K562 (cell line): ENCODE data around the gene U2SURP.
A peak's percentile ranks its signal among the peaks of the same experiment; 100 is the strongest.

ENCODE experiments used
- MAX ChIP-seq: sonication (generic); formaldehyde crosslinking; IDR thresholded peaks from 2 replicates; pipeline ENCODE4 v1.9.0; 2022; ENCODE audit warnings: mild to moderate bottlenecking, missing genetic modification reagents
- SREBF2 ChIP-seq: sonication (generic); formaldehyde crosslinking; IDR thresholded peaks from 2 replicates; pipeline ENCODE4 v1.4.0; 2020; ENCODE audit warnings: mild to moderate bottlenecking, missing genetic modification reagents
- TCF7L2 ChIP-seq: fragments of 150-350 bp; IDR thresholded peaks from 2 replicates; pipeline ENCODE4 v1.6.1; 2016; ENCODE audit warnings: low read depth, mild to moderate bottlenecking, low read length, moderate library complexity
- TF ChIP-seq, protein P1 (sequence below), 3 experiments: IDR thresholded peaks in 2 of 3; conservative IDR thresholded peaks in 1 of 3; 2 replicates each; pipeline ENCODE4 v1.5.1; 2011 to 2012; ENCODE audit warnings: low read length in 3 of 3, mild to moderate bottlenecking in 3 of 3, control low read depth in 2 of 3, improper control_type of control experiment in 1 of 3, inconsistent platforms in 1 of 3, low read depth in 1 of 3, mixed read lengths in 1 of 3, moderate library complexity in 1 of 3; ENCODE audit not compliant: insufficient read depth in 2 of 3
- TF ChIP-seq, protein P2 (sequence below): fragments of 250-450 bp; sonication (Bioruptor Pico); IDR thresholded peaks from 2 replicates; pipeline ENCODE4 v1.8.0; 2022; ENCODE audit warnings: moderate library complexity, mild to moderate bottlenecking, inconsistent platforms

- TF ChIP-seq MAX, result no peak
- TF ChIP-seq, protein P1, sequence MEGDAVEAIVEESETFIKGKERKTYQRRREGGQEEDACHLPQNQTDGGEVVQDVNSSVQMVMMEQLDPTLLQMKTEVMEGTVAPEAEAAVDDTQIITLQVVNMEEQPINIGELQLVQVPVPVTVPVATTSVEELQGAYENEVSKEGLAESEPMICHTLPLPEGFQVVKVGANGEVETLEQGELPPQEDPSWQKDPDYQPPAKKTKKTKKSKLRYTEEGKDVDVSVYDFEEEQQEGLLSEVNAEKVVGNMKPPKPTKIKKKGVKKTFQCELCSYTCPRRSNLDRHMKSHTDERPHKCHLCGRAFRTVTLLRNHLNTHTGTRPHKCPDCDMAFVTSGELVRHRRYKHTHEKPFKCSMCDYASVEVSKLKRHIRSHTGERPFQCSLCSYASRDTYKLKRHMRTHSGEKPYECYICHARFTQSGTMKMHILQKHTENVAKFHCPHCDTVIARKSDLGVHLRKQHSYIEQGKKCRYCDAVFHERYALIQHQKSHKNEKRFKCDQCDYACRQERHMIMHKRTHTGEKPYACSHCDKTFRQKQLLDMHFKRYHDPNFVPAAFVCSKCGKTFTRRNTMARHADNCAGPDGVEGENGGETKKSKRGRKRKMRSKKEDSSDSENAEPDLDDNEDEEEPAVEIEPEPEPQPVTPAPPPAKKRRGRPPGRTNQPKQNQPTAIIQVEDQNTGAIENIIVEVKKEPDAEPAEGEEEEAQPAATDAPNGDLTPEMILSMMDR (IDR thresholded peaks at IDR 0.05 in 2 of 3, conservative IDR thresholded peaks at IDR 0.05 in 1 of 3; ENCODE audit: insufficient read depth in 2 of 3, low read depth in 1 of 3, low read length in 3 of 3), result peak; percentile 27 to 32 (median 32); a peak in 4 of 6 replicates
- no peak for TF ChIP-seq SREBF2 (CRISPR knock-in tag)
- TF ChIP-seq, protein P2, sequence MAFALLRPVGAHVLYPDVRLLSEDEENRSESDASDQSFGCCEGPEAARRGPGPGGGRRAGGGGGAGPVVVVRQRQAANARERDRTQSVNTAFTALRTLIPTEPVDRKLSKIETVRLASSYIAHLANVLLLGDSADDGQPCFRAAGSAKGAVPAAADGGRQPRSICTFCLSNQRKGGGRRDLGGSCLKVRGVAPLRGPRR, result no peak
- TF ChIP-seq TCF7L2, result no peak
Observed at GRCh38 chr3:142975316-142975995, 25.9 kb upstream of the U2SURP start.
